Fibroblast of lung (primary cell): ENCODE data around the gene TNRC6C.

Experiments
- CTCF ChIP-seq, 2 donors: IDR thresholded peaks in 1 of 2; conservative IDR thresholded peaks in 1 of 2; 1 replicate in 1 of 2; 2 replicates in 1 of 2; pipeline ENCODE4 v1.5.1; 2011 to 2012; ENCODE audit warnings: low read length in 2 of 2, control low read depth in 1 of 2, inconsistent platforms in 1 of 2, low read depth in 1 of 2, mild to moderate bottlenecking in 1 of 2
- EZH2 ChIP-seq: IDR thresholded peaks from 2 replicates; pipeline ENCODE4 v1.5.1; 2012; ENCODE audit warnings: low read length, control low read depth, mild to moderate bottlenecking; ENCODE audit errors: missing control alignments

DNA sequence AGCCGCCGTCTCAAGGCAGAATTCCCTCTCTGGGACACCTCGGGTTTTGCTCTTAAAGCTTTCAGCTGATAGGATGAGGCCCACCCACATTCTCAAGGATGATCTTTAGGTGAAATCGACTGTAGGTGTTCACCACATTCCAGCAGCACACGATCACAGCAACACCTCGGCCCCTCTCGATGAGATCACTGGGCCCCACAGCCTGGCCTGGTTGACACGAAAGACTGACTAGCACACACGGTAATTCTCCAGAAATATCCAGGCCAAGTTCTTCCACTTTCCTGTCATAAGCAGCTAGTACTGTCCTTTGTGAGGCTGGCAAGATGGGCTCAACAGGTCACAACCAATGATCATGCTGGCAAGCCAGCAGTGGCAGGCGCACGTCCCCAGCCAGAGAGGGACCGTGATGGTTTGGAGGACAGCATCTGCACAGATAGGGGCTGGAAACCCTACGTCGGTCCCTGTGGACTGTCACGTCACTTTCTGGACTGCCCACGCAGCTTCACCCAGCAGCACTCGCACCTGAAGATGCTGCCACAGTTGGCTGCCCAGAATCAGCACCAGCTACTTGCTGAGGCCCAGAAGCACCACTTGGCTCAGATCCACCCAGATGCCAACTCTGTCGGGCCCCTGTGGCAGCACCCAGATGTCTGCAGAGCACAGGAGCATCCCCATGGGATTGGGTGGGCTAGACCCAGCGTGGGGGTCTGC is 152.7 kb downstream of the TNRC6C start:
- TF ChIP-seq EZH2 (no peak), CTCF (conservative IDR thresholded peaks at IDR 0.05 in 1 of 2, IDR thresholded peaks at IDR 0.05 in 1 of 2; ENCODE audit: low read depth in 1 of 2, low read length in 2 of 2) (no peak)
